ENCODE measurements around the gene SPATA45.
"Not testable (repeated sequence)": the region's sequence is repeated elsewhere in the genome, so short reads cannot be mapped to it uniquely, and the experiment has no call there.

SPATA45 gene

GRCh38 chr1:212847549-212847948 is at the start of gene SPATA45:
SPATA45 (minus strand) TSS chr1:212847649; CDS start chr1:212836149, 11,500 bp downstream.
- DNase-seq = no peak

DNA sequence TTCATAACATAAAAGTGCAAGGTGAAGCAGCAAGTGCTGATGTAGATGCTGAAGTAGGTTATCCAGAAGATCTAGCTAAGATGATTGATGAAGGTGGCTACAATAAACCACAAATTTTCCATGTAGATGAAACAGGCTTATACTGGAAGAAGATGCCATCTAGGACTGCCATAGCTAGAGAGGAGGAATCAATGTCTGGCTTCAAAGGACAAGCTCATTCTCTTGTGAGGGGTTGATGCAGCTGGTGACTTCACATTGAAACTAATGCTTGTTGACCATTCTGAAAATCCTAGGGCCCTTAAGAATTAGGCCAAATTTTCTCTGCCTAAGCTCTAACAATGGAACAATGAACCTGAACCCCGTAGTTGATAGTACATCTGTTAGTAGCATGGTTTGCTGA is 44.7 kb upstream of the SPATA45 start:
- no peak for DNase-seq

DNA sequence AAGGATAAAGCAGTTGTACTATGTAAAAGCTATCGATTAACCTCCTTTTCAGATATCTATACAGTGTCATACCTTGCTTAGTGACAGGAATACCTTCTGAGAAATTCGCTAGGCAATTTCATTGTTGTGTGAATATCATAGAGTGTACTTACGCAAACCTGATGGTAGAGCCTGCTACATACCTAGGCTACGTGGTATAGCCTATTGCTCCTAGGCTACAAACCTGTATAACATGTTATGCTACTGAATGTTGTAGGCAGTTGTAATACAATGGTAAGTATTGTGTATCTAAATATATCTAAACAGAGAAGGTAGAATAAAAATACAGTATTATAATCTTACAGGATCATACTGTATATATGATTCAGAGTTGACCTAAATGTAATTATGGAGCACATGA is 37.1 kb upstream of the SPATA45 start:
- DNase-seq = no peak

- DNase-seq = no peak
Measured at GRCh38 chr1:212879947-212880690, 32.7 kb upstream of the SPATA45 start.

DNA sequence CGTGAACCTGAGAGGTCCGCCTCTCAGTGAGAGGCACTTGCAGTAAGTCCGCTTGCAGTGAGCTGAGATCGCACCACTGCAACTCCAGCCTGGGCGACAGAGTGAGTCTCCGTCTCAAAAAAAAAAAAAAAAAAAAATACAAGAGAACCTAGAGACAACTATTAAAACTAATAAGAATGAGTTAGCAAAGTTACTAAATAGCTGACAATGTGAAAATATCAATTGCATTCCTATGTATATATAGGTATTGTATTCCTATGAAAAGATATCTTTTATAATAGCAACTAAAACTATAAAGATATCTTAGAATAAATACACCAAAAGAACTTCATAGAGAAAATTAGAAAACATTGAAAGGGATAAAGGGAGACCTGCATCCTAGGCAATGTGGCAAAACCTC is 31.0 kb upstream of the SPATA45 start:
- DNase-seq = no peak

GRCh38 chr1:212873518-212873917 is 26.1 kb upstream of the SPATA45 start:
- DNase-seq = no peak

DNA sequence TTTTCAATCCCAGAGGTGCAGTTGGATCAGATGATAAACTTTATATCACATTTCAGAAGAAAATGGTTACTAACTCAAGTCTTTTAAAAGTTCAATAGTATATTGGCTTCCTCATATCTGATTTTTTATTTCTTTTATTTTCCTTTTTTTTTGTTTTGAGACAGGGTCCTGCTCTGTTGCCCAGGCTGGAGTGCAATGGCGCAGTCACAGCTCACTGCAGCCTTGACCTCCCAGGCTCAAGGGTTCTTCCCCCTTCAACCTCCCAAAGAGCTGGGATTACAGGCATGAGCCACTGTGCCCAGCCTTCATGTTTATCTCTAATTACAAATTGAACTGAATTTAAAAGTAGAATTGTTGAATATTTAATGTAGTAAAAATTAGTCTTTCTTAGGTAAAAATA is 24.5 kb upstream of the SPATA45 start:
- no peak for DNase-seq

DNA sequence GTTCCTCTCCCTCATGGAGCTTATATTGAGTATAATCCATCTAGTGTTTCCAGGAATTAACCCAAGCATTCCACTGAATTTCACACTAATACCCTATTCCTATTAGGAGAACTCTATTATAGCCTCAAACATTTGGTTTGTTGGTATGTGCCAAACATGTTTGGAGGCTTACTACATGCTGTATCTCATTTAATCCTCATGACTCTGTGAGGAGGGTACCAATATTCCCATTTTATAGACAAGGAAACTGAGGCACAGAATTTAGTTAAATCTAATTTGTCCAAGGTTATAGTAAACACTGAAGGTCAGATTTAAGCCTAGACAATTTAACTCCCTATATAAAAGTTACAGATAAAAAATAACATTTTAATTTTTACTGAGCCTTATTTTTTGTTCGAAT is 19.7 kb upstream of the SPATA45 start:
- DNase-seq = no peak

- no peak for DNase-seq
Measured at GRCh38 chr1:212864201-212864600, 16.8 kb upstream of the SPATA45 start.

DNA sequence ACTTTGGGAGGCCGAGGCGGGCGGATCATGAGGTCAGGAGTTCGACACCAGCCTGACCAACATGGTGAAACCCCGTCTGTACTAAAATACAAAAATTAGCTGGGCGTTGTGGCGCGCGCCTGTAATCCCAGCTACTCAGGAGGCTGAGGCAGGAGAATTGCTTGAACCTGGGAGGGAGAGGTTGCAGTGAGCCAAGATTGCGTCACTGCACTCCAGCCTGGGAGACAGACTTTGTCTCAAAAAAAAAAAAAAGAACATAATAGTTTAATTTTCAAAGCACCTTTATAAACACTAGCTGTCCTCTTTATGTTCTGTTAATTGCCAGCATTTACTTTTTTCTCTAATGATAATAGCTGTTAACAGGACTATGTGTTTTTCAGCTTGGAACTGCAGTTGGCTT is 15.9 kb upstream of the SPATA45 start:
- DNase-seq = not testable (repeated sequence)

DNA sequence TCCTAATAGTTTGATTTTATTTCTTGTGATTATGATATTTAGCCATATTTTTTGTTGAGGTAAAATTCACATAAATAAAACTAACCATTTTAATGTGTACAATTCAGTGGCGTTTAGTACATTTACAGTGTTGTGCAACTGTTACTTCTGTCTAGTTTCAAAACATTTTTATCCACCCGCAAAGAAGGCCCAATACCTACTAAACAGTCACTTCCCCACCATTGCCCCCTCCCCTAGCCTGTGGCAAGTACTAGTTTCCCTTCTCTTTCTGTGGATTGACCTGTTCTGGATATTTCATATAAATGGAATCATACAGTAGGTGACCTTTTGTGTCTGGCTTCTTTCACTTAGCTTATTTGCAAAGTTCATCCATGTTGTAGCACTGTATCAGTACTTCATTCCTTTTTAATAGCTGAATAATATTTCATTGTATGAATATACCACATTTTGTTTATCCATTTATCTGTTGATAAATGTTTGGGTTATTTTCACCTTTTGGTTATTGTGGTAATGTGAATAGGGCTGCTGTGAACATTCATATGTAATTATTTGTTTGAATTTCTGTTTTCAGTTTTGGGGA is 14.8 kb upstream of the SPATA45 start:
- no peak for DNase-seq

- DNase-seq = peak; percentile 40
Measured at GRCh38 chr1:212860713-212861581, 13.5 kb upstream of the SPATA45 start.

- no peak for DNase-seq
Measured at GRCh38 chr1:212858461-212859265, 11.2 kb upstream of the SPATA45 start.

DNA sequence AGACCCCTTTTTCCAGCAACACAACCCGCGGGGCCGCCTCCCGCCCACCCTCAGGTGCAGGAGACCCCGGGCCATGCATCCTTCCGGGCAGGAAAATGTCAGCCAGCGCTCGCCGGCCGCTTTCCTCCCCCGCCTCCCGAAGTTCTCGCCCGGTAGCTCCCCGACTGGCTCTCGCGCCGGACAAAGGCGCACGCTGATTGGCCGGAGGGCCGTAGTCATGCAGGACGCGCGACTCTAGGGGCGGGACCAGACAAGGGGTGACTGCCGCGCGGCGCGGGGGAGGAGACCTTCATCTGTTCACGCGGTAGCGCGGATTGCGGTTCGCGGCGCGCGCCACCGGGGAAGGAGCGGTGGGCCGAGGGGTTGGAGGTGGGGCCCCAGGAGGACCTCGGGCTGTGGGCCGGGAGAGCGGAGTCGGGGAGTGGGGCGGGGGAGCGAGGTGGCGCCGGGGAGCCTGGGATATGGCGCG is 10.6 kb upstream of the SPATA45 start, which contains the start of gene FLVCR1:
Gene FLVCR1, plus strand, starts transcription at position 284 of the 469 bp plus-strand sequence. Its CDS starts 178 bp downstream, at position 462.
- DNase-seq = peak; percentile 98

GRCh38 chr1:212856755-212857154 is 9.3 kb upstream of the SPATA45 start:
- no peak for DNase-seq

DNA sequence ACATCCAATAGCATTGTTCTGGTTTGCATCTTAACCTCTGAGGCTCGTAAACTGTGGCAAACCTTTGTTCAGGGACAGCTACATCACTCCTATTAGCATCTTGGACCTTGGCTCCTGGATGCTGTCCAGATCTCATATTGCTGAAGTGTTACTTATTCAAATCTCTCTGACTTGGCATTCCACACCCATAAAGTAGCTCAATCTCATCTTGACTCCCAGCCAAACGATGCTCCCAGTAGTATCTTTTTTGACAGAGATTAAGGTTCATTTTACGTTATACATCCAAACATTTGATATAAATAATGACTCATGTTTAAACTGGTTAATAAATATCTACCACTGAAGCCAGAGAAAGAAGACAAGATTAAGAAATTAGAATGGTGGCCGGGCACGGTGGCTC is 6.2 kb upstream of the SPATA45 start:
- no peak for DNase-seq

GRCh38 chr1:212852105-212852688 is 4.7 kb upstream of the SPATA45 start:
- no peak for DNase-seq

GRCh38 chr1:212844521-212844920 is 2.9 kb downstream of the SPATA45 start:
- DNase-seq = not testable (repeated sequence)

DNA sequence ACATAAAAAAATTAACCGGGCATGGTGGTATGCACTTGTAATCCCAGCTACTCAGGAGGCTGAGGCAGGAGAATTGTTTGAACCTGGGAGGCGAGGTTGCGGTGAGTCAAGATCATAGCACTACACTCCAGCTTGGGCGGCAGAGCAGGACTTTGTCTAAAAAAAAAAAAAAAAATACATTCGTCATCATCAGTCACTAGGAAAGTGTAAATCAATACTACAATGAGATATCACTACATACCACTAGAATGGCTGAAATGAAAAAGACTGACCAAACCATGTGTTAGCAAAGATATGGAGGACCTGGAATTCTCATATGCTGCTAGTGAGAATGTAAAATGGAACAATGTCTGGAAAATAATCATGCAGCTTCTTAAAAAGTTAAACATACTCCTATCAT is 9.3 kb downstream of the SPATA45 start:
- no peak for DNase-seq

DNA sequence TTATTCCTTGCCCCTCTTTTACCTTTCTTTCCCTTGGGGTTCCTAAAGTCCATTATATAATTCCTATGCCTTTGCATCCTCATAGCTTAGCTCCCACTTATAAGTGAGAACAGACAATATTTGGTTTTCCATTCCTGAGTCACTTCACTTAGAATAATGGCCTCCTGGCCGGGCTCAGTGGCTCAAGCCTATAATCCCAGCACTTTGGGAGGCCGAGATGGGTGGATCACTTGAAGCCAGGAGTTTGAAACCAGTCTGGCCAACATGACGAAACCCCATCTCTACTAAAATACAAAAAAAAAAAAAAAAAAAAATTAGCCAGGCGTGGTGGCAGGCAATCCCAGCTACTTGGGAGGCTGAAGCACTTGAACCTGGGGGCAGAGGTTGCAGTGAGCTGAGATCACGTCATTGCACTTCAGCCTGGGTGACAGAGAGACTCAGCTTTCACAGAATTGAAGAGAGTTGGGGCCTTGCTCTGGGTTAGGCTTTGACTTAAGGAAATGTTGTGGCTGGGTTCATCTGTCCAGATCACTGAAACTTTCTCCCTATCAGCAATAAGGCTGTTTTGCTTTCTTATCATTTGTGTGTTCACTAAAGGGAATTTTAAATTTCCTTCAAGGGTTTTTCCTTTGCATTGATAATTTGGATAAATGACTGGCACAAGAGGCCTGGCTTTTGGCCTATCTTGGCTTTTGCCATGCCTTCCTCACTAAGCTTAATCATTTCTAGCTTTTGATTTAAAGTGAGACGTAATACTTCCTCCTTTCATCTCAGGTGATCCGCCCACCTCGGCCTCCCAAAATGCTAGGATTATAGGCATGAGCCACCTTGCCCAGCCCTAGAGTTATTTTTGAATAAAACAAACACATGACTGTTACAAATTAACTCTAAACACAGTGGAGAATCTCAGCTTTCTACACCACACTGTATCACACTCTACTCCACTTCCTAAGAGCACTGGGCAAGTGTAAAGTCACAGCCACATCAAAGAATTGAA is 13.9 kb downstream of the SPATA45 start:
- not testable (repeated sequence) for DNase-seq

DNA sequence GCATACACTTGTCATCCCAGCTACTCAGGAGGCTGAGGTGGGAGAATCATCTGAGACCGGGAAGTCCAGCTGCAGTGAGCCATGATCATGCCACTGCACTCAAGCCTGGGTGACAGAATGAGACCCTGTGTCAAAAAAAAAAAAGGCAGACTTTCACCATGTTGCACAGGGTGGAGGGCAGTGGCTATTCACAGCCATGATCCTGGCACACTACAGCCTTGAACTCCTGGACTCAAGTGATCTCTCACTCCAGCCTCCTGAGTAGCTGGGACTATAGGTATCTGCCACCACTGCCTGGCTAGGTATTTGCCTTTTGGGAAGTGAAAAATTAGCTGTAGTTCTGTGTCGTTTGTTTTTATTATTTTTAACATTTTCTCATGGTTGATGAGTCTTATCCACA is 19.1 kb downstream of the SPATA45 start:
- no peak for DNase-seq

Data from eye (tissue), 1 donor.